Retinal pigment epithelial cell (primary cell): Measurements from ENCODE around the gene RAC2.
A peak's percentile ranks its signal among the peaks of the same experiment; 100 is the strongest.

Experiments used
- DNase-seq: peaks from one replicate; pipeline ENCODE4 v3.0.0-alpha.2; 2010; ENCODE audit warnings: low read depth
- H3K4me3 ChIP-seq: 2 replicates; pipeline ENCODE4 v1.5.1; 2011; ENCODE audit warnings: mild to moderate bottlenecking, low read length, control low read depth, moderate library complexity
- TF ChIP-seq, protein P1 (sequence below): conservative IDR thresholded peaks from 2 replicates; pipeline ENCODE4 v1.5.1; 2011; ENCODE audit warnings: low read depth, low read length, control low read depth, inconsistent platforms

The RAC2 gene

DNA sequence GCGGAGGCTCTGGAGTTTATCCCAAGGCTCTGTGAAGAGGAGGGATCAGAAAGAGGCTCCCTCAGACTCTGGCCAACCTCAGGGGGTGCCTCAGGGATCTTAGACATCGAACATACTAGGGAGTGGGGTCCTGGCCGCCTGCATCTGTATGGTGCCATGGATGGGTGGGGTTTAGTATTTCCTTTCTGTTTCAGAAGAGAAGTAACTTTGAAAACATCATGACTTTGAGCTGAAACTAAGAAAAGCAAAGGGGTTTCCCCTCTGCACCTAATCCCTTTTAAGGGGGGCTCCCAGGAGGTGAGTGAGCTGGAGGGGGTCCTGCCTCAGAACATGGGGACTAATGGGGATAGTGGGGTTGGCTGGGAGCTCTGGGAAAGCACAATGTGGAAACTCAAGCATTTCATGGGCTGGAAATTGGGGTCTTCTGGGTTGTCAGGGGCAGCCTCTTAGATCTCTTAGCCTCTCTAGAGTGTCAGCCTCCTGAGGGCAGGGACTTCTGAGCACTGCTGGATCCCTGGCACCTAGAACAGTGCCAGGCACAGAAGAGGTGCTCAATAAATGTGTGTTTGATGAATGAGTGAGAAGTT is 20.0 kb downstream of the RAC2 start:
- TF ChIP-seq, protein P1, sequence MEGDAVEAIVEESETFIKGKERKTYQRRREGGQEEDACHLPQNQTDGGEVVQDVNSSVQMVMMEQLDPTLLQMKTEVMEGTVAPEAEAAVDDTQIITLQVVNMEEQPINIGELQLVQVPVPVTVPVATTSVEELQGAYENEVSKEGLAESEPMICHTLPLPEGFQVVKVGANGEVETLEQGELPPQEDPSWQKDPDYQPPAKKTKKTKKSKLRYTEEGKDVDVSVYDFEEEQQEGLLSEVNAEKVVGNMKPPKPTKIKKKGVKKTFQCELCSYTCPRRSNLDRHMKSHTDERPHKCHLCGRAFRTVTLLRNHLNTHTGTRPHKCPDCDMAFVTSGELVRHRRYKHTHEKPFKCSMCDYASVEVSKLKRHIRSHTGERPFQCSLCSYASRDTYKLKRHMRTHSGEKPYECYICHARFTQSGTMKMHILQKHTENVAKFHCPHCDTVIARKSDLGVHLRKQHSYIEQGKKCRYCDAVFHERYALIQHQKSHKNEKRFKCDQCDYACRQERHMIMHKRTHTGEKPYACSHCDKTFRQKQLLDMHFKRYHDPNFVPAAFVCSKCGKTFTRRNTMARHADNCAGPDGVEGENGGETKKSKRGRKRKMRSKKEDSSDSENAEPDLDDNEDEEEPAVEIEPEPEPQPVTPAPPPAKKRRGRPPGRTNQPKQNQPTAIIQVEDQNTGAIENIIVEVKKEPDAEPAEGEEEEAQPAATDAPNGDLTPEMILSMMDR: no peak
- DNase-seq: no peak
- no peak overlapping the region for H3K4me3 ChIP-seq

DNA sequence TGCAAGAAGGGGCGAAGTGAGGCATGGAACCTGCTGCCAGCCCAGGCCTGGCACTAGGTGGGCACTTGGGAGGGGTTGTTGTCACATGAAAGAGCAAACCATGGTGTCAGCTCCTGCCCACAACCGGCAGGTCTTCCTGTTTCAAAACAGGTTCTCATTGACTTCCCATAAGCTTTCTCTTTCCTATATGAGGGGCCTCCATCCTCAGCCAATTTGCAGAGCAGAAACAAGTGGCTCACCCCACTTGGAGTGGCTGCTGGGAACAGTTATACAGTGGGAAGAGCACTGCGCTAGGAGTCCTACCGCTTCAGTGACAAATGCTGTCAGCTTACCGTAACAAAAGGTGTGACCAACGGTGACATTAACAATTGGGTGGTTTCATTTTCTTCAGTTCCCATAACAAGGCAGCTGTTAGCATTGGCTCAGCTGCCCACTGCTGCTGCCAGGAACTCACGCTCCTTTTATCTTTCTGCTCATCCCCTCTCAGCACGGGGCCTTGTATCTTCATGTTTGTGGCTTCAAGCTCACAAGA is 21.6 kb downstream of the RAC2 start:
- DNase-seq: no peak

DNA sequence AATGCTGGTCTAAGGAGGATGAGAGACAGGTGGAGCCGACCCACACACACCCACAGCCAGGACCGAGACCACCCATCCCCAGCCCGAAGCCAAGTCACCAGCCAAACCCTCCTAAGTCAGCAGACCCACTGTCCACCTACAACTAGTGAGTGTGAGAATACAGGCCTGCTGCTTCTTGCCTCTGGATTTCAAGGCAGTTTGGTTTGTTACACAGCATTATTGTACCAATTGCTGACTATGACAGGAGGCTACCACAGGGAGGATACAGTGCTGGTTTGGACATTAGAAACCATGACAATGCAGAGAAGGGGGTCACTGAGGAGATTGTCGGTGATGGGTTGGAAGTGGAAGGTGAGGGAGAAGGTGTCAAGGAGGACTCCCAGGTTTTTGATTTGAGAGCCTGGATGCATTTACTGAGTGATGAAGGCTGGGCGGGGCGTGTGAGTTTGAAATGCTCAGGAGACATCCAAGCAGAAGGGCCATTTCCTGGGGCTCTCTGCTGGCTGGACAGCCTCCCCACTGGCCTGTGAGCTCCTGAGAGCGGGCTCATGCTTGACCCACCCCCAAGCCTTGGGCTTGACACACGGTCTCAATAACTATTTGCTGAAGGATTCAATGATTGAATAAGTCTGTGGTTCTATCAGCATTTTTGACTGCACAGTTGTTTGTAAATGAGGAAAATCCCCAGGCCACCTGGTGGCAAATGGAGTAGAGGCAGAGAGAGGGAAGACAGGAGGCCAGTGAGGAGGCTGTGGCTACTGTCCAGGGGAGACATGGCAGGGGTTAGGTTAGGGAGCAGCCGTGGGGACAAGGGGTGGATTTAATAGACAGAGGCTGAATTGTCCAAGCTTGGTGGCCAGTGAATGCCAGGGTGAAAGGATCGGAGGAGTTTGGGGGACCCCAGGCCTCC is 22.4 kb downstream of the RAC2 start:
- DNase-seq: no peak
- no peak overlapping the region for H3K4me3 ChIP-seq
- TF ChIP-seq, protein P1: peak; percentile 8

More for the DNA sequence above, 21.6 kb downstream of the RAC2 start:
- TF ChIP-seq, protein P1: no peak
- no peak overlapping the region for H3K4me3 ChIP-seq

DNA sequence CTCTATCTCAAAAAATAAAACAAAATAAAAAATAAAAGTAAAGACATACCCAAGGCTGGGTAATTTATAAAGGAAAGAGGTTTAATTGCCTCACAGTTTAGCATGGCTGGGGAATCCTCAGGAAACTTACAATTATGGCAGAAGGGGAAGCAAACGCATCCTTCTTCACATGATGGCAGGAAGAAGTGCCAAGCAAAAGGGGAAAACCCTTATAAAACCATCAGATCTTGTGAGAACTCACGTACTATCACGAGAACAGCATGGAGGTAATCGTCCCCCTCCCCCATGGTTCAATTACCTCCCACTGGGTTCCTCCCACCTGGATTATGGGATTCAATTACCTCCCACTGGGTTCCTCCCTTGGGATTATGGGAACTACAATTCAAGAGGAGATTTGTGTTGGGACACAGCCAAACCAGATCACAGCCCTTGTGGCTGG is 23.5 kb downstream of the RAC2 start:
- DNase-seq: no peak
- TF ChIP-seq, protein P1: no peak
- no peak overlapping the region for H3K4me3 ChIP-seq

DNA sequence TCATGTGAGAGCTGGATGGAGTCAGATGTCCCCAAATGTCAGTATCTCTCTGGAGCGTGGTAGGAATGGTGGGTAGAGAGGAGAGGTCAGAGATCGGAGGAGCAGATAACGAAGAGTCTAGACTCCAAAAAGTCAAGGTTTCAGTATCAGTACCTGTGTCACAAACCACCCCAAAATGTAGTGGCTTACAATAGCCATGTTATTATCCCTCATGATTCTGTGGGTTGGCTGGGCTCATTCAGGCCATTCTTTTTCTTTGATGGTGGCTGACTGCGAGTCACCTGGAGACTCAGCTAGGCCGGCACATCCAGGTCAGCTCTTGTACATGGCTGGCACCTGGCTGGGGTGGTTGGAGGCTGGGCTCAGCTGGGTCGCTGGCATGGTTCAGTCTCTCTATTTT is 24.5 kb downstream of the RAC2 start:
- no peak for DNase-seq
- H3K4me3 ChIP-seq: no peak overlapping the region
- TF ChIP-seq, protein P1: no peak

DNA sequence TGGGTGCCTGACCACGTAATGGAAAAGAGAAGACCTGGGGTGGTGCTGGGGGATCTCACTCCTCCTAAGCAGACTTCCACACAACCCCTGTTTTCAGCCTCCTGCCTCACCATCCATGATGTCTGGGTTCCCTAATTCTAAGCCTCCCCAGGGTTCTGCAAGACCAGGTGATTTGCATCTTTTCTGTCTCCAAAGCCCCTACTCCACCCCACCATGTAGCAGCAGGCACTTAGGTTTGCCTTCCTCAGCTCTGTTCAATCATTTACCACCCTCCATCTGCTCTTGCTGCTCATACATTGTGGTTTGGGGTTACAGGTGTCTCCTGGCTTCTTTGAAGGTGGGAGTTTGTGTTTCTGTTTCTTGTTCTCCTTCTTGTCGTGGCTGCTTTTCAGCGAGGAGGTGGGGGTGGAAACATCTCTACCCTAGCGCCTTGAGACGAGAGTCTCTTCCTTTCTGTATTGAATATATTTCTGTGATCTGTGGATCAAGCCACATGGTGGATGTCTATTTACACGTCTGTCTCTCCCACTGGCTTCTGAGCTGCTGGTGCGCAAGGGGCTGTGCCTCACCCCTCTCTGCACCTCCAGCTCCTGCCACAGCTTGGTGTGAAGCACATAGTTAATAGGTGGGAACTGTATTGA is 25.2 kb downstream of the RAC2 start:
- H3K4me3 ChIP-seq: no peak overlapping the region
- TF ChIP-seq, protein P1: no peak
- no peak for DNase-seq
